CD4-positive, alpha-beta memory T cell (primary cell): ENCODE measurements around the gene ELMO1. TPM values are rescaled to one million over a fixed set of nuclear protein-coding genes. Genes with fewer than 3 reads are reported as not detected.

ENCODE experiments used
- CTCF ChIA-PET: fragments of 350-600 bp; sonication (Branson Sonifier 250); formaldehyde crosslinking; loops from one replicate; lab custom pipeline; 2021; ENCODE audit warnings: inconsistent platforms; ENCODE audit not compliant: partially characterized antibody; lab: Charles Lee
- POLR2A ChIA-PET: fragments of 350-600 bp; sonication (Branson Sonifier 250); formaldehyde crosslinking; loops from one replicate; lab custom pipeline; 2021; ENCODE audit not compliant: partially characterized antibody; lab: Charles Lee
- DNase-seq, 5 donors: peaks; one replicate each; pipeline versions ENCODE4 v3.0.0 to v3.0.0-alpha.2; 2020 to 2022; ENCODE audit warnings: mixed read lengths in 1 of 5
- H3K27ac ChIP-seq: one replicate; pipeline ENCODE4 v1.7.0; 2013; ENCODE audit warnings: low read depth, low read length
- H3K27me3 ChIP-seq: 2 replicates; pipeline ENCODE4 v1.7.0; 2013; ENCODE audit warnings: mild to moderate bottlenecking, low read length, moderate library complexity; ENCODE audit not compliant: insufficient read depth
- H3K36me3 ChIP-seq: 2 replicates; pipeline ENCODE4 v1.7.0; 2013; ENCODE audit warnings: mild to moderate bottlenecking, low read length, moderate library complexity; ENCODE audit not compliant: insufficient read depth
- H3K4me1 ChIP-seq: 2 replicates; pipeline ENCODE4 v1.7.0; 2013; ENCODE audit warnings: mild to moderate bottlenecking, low read length, moderate library complexity; ENCODE audit not compliant: insufficient read depth
- H3K4me3 ChIP-seq, 2 donors: one replicate each; pipeline ENCODE4 v1.7.0; 2013; ENCODE audit warnings: low read length in 2 of 2, mild to moderate bottlenecking in 1 of 2
- H3K9me3 ChIP-seq, 2 donors: one replicate each; pipeline ENCODE4 v1.7.0; 2013; ENCODE audit warnings: low read length in 2 of 2, control low read depth in 1 of 2; ENCODE audit not compliant: control insufficient read depth in 1 of 2
- H3K27ac Mint-ChIP-seq, 7 donors: one replicate each; pipeline ENCODE4 v1.8.0; 2020 to 2021; ENCODE audit warnings: mixed read lengths in 7 of 7, mild to moderate bottlenecking in 6 of 7, inconsistent platforms in 3 of 7, moderate library complexity in 3 of 7
- H3K27me3 Mint-ChIP-seq, 2 donors: one replicate each; pipeline ENCODE4 v1.8.0; 2020 to 2021; ENCODE audit warnings: mixed read lengths in 2 of 2
- H3K36me3 Mint-ChIP-seq, 2 donors: one replicate each; pipeline ENCODE4 v1.8.0; 2020 to 2021; ENCODE audit warnings: mixed read lengths in 2 of 2, inconsistent platforms in 1 of 2, mild to moderate bottlenecking in 1 of 2
- H3K4me1 Mint-ChIP-seq, 4 donors: one replicate each; pipeline ENCODE4 v1.8.0; 2020 to 2021; ENCODE audit warnings: mixed read lengths in 4 of 4, mild to moderate bottlenecking in 1 of 4
- H3K4me3 Mint-ChIP-seq, 8 donors: one replicate each; pipeline ENCODE4 v1.8.0; 2020 to 2021; ENCODE audit warnings: mixed read lengths in 8 of 8, mild to moderate bottlenecking in 7 of 8, moderate library complexity in 6 of 8, inconsistent platforms in 3 of 8
- H3K9me3 Mint-ChIP-seq, 8 donors: one replicate each; pipeline ENCODE4 v1.8.0; 2020 to 2021; ENCODE audit warnings: mixed read lengths in 8 of 8, mild to moderate bottlenecking in 5 of 8, inconsistent platforms in 3 of 8, moderate library complexity in 1 of 8
- intact Hi-C: fragments of 100-400 bp; cut with micrococcal nuclease; formaldehyde crosslinking; loops from one replicate; pipeline ENCODE4 v1.15.1; 2023
- polyA plus RNA-seq, 2 donors: library from polyadenylated mRNA; unstranded; fragments of 300-500 nt; fragmentation: Illumina TruSeq; gene quantifications; one replicate each; pipeline ENCODE4 v1.2.3, GENCODE V29; 2021
- total RNA-seq, 2 experiments: library from RNA; stranded (reverse); gene quantifications; one replicate each; pipeline ENCODE4 v1.2.3, GENCODE V29; 2021

Gene ELMO1
- total and polyA plus RNA-seq, 4 experiments from 2014 or later: 45.1 to 131 (median 111) TPM

DNA sequence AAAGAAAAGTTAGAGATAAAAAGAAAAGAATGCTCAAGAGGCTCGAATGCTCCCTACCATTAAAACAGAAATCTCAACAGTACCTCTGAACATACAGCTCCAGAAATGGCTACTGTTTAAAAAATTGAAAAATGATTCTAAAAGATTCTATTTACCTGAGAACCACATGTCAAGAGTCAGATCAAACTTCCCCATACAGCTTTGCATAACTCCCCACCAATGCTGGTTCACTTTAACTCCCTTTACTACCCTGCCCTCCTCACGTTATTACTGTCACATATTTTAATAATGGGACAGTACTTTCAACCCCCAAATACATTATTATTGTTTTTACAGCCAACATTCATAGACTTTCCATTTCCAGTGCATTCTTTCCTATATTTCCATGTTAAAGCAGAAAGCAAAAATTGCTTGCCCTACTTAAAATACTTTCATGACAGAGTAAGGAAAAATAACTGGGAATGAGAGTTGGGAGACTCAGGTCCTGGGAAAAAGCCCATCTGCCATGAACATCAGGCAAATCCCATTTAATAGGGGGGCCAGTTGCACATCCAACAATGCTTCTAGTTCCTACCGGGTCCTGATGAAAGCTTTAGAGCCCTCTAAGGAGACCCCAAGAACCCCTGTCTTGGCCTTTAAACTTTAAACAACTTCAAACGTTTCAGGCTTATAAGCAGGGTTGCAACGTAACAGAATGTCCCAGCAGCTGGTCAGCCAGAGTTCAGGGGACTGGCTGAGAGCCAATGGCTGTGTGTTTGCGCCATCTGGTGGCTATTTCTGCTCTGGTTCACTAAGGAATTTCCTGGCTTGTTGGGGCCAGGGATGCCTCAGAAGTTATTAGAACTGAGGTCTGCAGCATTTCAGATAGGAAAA, 247.4 kb downstream of the ELMO1 start:
- Histone ChIP-seq H3K36me3 (peaks cover 22% of the 10 kb centered on the region), H3K4me1 (no peaks in the 10 kb centered on the region), H3K4me3 (no peak overlapping the region), H3K9me3 (no peaks in the 10 kb centered on the region), H3K27me3 (no peaks in the 10 kb centered on the region), H3K27ac (no peak overlapping the region)
- H3K4me1 Mint-ChIP-seq: peaks cover 4 to 12% (median 7%) of the 10 kb centered on the region in 4 donors
- ChIA-PET CTCF (interaction anchor here (0.5 to 8.0 kb wide), 28 partner anchors 11 to 805 kb away, joined by 3 to 86 read pairs (median 6); no protein-coding TSS in a partner anchor), POLR2A (interaction anchor here (1.2 kb wide), 1 partner anchor 248 kb away, joined by 3 read pairs; no protein-coding TSS in a partner anchor)
- peak overlapping the region in 3 of 7 donors; percentile 5 to 59 (median 22) for H3K27ac Mint-ChIP-seq
- intact Hi-C loops: loop anchor here (1.0 kb wide), 1 partner anchor 760 kb away; no protein-coding TSS in a partner anchor
- peak in 4 of 5 donors; percentile 10 to 28 (median 25) for DNase-seq
- peaks cover 51 to 66% of the 10 kb centered on the region in 2 donors for H3K36me3 Mint-ChIP-seq
- no peaks in the 10 kb centered on the region for H3K27me3 Mint-ChIP-seq
- H3K9me3 Mint-ChIP-seq: peaks cover 0 to 3% (median 0%) of the 10 kb centered on the region in 8 donors
- no peak overlapping the region for H3K4me3 Mint-ChIP-seq

- intact Hi-C loops: loop anchor here (1.0 to 5.0 kb wide), 3 partner anchors 154 to 712 kb away; no protein-coding TSS in a partner anchor
Observed at GRCh38 chr7:37198906-37199485, 249.7 kb downstream of the ELMO1 start.

DNA sequence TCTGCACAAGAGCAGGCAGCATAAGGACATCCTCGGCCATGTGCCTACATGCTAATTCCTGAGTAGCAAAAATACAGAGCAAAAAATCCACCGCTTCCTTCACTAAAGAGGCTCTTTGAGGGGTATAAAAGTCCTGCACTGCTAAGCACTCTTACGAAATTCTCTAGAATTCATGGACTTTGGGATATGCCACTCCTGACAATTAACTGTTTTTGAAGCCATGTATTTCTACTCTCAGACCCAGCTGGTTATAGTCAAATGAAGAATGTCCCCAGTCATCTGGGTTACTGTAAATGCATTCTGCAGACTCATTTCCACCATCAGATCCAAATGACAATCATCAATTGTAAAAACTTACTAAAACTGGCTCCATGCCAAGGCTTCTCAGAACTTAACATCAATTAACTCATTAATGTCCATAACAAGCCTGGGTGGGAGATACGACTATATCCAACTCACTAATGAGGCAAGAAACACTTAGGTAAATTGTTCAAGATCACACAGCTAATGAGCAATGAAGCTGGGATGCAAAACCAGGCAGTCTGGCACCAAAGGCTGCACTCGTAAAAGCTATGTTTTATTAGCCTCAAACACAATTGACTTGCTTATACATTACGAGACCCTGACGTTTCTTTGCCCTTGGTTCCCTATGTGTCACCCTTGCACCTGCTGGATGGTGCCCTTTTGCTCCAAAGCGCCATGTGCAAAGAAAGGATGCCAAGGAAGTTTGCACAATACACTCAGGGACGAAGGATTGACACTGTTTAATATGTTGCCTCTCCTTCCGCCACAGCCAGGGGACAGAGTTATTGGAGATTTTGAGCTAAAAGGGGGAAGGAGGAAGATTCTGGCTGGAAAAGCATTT, 250.4 kb downstream of the ELMO1 start:
- Histone ChIP-seq H3K36me3 (peaks cover 31% of the 10 kb centered on the region), H3K4me1 (no peaks in the 10 kb centered on the region), H3K9me3 (no peaks in the 10 kb centered on the region), H3K27ac (no peak overlapping the region), H3K27me3 (no peaks in the 10 kb centered on the region), H3K4me3 (no peak overlapping the region)
- CTCF ChIA-PET: interaction anchor here (0.7 to 8.0 kb wide), 41 partner anchors 8 to 761 kb away, joined by 3 to 86 read pairs (median 4); no protein-coding TSS in a partner anchor
- no peak overlapping the region for H3K27ac Mint-ChIP-seq
- intact Hi-C loops: loop anchor here (2.0 to 5.0 kb wide), 2 partner anchors 155 to 526 kb away; no protein-coding TSS in a partner anchor
- no peak overlapping the region for H3K4me3 Mint-ChIP-seq
- no peak for DNase-seq
- H3K36me3 Mint-ChIP-seq: peaks cover 45 to 61% of the 10 kb centered on the region in 2 donors
- POLR2A ChIA-PET: no interaction called here
- no peaks in the 10 kb centered on the region for H3K27me3 Mint-ChIP-seq
- H3K4me1 Mint-ChIP-seq: peaks cover 13 to 25% (median 17%) of the 10 kb centered on the region in 4 donors
- H3K9me3 Mint-ChIP-seq: peaks cover 0 to 2% (median 0%) of the 10 kb centered on the region in 8 donors

More at GRCh38 chr7:37198906-37199485, 249.7 kb downstream of the ELMO1 start:
- Mint-ChIP-seq H3K9me3 (peaks cover 0 to 2% (median 0%) of the 10 kb centered on the region in 8 donors), H3K4me1 (peaks cover 9 to 21% (median 14%) of the 10 kb centered on the region in 4 donors), H3K4me3 (no peak overlapping the region), H3K27me3 (no peaks in the 10 kb centered on the region), H3K27ac (peak overlapping the region in 2 of 7 donors; percentile 2 to 69), H3K36me3 (peaks cover 46 to 63% of the 10 kb centered on the region in 2 donors)
- Histone ChIP-seq H3K4me1 (no peaks in the 10 kb centered on the region), H3K9me3 (no peaks in the 10 kb centered on the region), H3K4me3 (no peak overlapping the region), H3K36me3 (peaks cover 31% of the 10 kb centered on the region), H3K27me3 (no peaks in the 10 kb centered on the region), H3K27ac (no peak overlapping the region)
- ChIA-PET CTCF (interaction anchor here (0.7 to 8.0 kb wide), 42 partner anchors 9 to 762 kb away, joined by 3 to 86 read pairs (median 4); no protein-coding TSS in a partner anchor), POLR2A (no interaction called here)
- DNase-seq: peak; percentile 58 to 70 (median 65)

- H3K4me1 ChIP-seq: no peaks in the 10 kb centered on the region
- H3K27me3 Mint-ChIP-seq: no peaks in the 10 kb centered on the region
- intact Hi-C loops: loop anchor here (5.0 kb wide), 1 partner anchor 525 kb away; no protein-coding TSS in a partner anchor
- H3K9me3 ChIP-seq: no peaks in the 10 kb centered on the region
- H3K4me3 Mint-ChIP-seq: no peak overlapping the region
- H3K4me3 ChIP-seq: no peak overlapping the region
- H3K27ac ChIP-seq: no peak overlapping the region
- H3K36me3 Mint-ChIP-seq: peaks cover 39 to 50% of the 10 kb centered on the region in 2 donors
- H3K4me1 Mint-ChIP-seq: peaks cover 13 to 25% (median 19%) of the 10 kb centered on the region in 4 donors
- DNase-seq: no peak
- CTCF ChIA-PET: interaction anchor here (1.2 to 8.0 kb wide), 5 partner anchors 12 to 756 kb away, joined by 3 to 86 read pairs (median 26); no protein-coding TSS in a partner anchor
- peaks cover 0 to 2% (median 0%) of the 10 kb centered on the region in 8 donors for H3K9me3 Mint-ChIP-seq
- POLR2A ChIA-PET: no interaction called here
- peak overlapping the region in 1 of 7 donors; percentile 83 for H3K27ac Mint-ChIP-seq
- H3K27me3 ChIP-seq: no peaks in the 10 kb centered on the region
- H3K36me3 ChIP-seq: peaks cover 31% of the 10 kb centered on the region
Observed at GRCh38 chr7:37197108-37197507, 251.6 kb downstream of the ELMO1 start.

GRCh38 chr7:37196676-37197075, 252.0 kb downstream of the ELMO1 start:
- peaks cover 31% of the 10 kb centered on the region for H3K36me3 ChIP-seq
- Mint-ChIP-seq H3K36me3 (peaks cover 43 to 53% of the 10 kb centered on the region in 2 donors), H3K9me3 (peaks cover 0 to 2% (median 0%) of the 10 kb centered on the region in 8 donors), H3K27me3 (no peaks in the 10 kb centered on the region), H3K4me1 (peaks cover 16 to 25% (median 19%) of the 10 kb centered on the region in 4 donors), H3K4me3 (no peak overlapping the region), H3K27ac (peak overlapping the region in 2 of 7 donors; percentile 27 to 35)
- no peak overlapping the region for H3K4me3 ChIP-seq
- H3K9me3 ChIP-seq: no peaks in the 10 kb centered on the region
- H3K27ac ChIP-seq: no peak overlapping the region
- intact Hi-C loops: loop anchor here (5.0 kb wide), 1 partner anchor 524 kb away; no protein-coding TSS in a partner anchor
- H3K27me3 ChIP-seq: no peaks in the 10 kb centered on the region
- H3K4me1 ChIP-seq: no peaks in the 10 kb centered on the region
- no peak for DNase-seq
- POLR2A ChIA-PET: no interaction called here
- CTCF ChIA-PET: interaction anchor here (0.8 to 8.0 kb wide), 5 partner anchors 8 to 755 kb away, joined by 3 to 86 read pairs (median 5); no protein-coding TSS in a partner anchor

GRCh38 chr7:37195388-37195787, 253.3 kb downstream of the ELMO1 start:
- Histone ChIP-seq H3K4me3 (no peak overlapping the region), H3K27me3 (no peaks in the 10 kb centered on the region), H3K36me3 (peaks cover 31% of the 10 kb centered on the region), H3K27ac (no peak overlapping the region), H3K9me3 (no peaks in the 10 kb centered on the region), H3K4me1 (no peaks in the 10 kb centered on the region)
- POLR2A ChIA-PET: no interaction called here
- Mint-ChIP-seq H3K4me1 (peaks cover 15 to 25% (median 19%) of the 10 kb centered on the region in 4 donors), H3K27me3 (no peaks in the 10 kb centered on the region), H3K36me3 (peaks cover 43 to 54% of the 10 kb centered on the region in 2 donors), H3K9me3 (peaks cover 0 to 2% (median 0%) of the 10 kb centered on the region in 8 donors), H3K27ac (peak overlapping the region in 1 of 7 donors; percentile 35), H3K4me3 (no peak overlapping the region)
- intact Hi-C loops: loop anchor here (5.0 kb wide), 1 partner anchor 523 kb away; no protein-coding TSS in a partner anchor
- CTCF ChIA-PET: interaction anchor here (1.2 to 8.0 kb wide), 4 partner anchors 9 to 706 kb away, joined by 3 to 86 read pairs (median 42); no protein-coding TSS in a partner anchor
- no peak for DNase-seq
